Measurements from ENCODE around the gene ELK4. TPM values are rescaled to one million over a fixed set of nuclear protein-coding genes. Genes with fewer than 3 reads are reported as not detected.

The ELK4 gene
- total RNA-seq, 1 donor from 2014 or later: 86.2 TPM

DNA sequence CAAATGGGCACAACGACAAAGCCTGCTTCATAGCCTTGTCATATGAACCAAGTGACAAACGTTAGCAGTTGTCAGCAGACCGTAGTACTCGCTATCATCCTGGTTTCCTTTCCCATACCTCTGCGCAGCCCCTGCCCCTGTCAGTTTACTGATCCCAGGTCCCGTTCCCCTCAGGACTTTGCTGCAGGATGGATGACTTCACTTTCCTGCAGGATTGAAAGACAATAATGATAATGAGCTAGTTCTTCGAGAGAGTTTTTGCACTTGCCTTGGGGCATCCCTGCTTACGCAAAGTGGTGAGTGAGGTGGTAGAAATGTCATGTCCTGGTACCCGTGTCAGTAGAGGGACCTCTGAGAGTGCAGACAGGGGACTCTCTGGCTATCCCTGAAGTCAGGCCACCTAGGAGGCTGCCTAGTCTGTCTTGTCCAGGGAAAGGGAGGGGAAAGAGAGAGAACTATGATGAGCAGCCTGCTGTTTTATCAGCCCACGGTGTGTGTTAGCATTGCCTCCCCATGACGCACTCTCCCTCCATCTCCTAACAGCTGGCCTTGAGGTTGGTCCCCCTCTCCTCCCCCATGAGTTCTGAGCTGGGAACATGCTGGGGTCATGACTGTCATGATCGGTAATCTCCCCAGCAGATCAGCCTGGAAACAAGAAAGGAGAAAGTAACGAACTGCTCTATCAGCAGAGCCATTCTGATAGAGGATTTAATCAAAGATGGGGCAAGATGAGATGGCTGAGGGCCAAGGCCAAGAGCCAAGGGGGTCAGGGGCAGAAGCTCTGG, 53.7 kb downstream of the ELK4 start:
- peaks cover 25% of the 10 kb centered on the region for H3K27me3 Mint-ChIP-seq (ENCODE audit: insufficient read depth)
- H3K36me3 Mint-ChIP-seq (ENCODE audit: low read depth): no peaks in the 10 kb centered on the region
- intact Hi-C loops (cut with micrococcal nuclease): no loop called here
- no peak overlapping the region for H3K27ac Mint-ChIP-seq
- H3K4me3 Mint-ChIP-seq: no peak overlapping the region
- no peak for DNase-seq (ENCODE audit: low spot score)
- no peaks in the 10 kb centered on the region for H3K4me1 Mint-ChIP-seq (ENCODE audit: low read depth)
- no peaks in the 10 kb centered on the region for H3K9me3 Mint-ChIP-seq

DNA sequence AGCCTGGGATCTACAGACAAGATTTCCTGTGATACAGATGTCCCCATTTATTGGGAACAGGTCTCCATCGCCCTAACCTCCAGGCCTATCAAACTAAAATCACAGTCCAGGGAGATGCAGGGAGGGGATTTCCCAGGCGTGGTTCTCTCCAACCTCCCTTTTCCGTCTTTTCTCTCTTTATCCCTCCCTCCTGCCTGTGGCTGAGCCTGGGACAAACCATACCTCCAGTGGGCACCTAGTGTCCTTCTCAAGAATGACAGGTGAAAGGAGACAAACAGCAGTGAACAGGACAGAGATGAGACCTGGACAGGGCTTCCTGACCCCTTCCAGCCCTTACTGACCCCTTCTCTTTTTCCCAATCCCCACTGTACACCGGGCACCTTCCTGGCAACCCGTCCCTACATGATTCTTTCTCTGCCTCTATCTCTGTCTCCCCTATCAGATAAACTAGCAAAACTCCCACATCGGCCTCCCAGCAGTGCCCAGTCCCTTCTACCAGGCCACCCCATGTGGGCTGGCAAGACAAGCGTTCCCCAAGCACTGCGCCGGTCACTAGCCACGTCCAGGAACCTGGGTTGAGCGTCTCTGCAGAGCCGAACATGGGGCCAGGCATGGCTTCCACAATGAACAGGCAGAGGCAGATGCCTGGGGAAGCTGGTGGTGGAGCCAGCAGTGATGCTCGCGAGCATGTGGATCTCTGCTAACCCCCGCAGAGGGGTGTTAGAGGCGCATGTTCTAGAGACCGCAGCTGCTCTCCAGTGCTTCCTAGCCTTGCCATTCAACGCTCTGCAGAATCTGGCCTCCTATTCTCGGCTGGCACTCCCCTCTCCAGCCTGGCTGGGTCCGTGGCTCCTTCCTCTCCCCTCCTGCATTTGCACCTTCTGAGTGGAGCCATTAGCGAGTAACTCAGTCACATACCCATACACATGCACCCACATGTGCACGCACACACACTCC, 54.7 kb downstream of the ELK4 start:
- Mint-ChIP-seq H3K27me3 (ENCODE audit: insufficient read depth) (peaks cover 26% of the 10 kb centered on the region), H3K4me1 (ENCODE audit: low read depth) (no peaks in the 10 kb centered on the region), H3K36me3 (ENCODE audit: low read depth) (no peaks in the 10 kb centered on the region), H3K4me3 (no peak overlapping the region), H3K27ac (no peak overlapping the region), H3K9me3 (no peaks in the 10 kb centered on the region)
- DNase-seq (ENCODE audit: low spot score): no peak
- intact Hi-C loops (cut with micrococcal nuclease): no loop called here

DNA sequence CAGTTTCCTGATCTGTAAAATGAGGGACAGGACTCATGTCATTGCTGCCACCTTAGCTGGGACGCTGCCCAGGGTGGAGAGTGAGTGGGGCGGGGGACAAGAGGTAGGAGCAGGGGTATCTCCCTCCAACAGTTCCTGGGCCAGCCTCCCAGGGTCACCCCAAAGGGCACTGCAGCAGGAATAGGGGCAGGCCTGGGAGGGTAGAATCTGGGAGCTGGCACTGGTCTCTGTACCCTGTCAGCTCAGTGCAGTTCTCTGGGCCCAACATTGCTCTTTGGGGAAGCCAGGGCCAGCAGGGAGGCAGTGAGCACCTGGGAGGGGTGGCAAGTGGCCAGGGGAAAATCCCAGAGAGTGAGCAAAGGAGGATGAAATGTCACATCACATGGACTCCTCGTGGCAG, 55.8 kb downstream of the ELK4 start:
- Mint-ChIP-seq H3K36me3 (ENCODE audit: low read depth) (no peaks in the 10 kb centered on the region), H3K4me3 (no peak overlapping the region), H3K9me3 (no peaks in the 10 kb centered on the region), H3K27me3 (ENCODE audit: insufficient read depth) (peaks cover 32% of the 10 kb centered on the region), H3K27ac (no peak overlapping the region), H3K4me1 (ENCODE audit: low read depth) (no peaks in the 10 kb centered on the region)
- intact Hi-C loops (cut with micrococcal nuclease): no loop called here
- no peak for DNase-seq (ENCODE audit: low spot score)

DNA sequence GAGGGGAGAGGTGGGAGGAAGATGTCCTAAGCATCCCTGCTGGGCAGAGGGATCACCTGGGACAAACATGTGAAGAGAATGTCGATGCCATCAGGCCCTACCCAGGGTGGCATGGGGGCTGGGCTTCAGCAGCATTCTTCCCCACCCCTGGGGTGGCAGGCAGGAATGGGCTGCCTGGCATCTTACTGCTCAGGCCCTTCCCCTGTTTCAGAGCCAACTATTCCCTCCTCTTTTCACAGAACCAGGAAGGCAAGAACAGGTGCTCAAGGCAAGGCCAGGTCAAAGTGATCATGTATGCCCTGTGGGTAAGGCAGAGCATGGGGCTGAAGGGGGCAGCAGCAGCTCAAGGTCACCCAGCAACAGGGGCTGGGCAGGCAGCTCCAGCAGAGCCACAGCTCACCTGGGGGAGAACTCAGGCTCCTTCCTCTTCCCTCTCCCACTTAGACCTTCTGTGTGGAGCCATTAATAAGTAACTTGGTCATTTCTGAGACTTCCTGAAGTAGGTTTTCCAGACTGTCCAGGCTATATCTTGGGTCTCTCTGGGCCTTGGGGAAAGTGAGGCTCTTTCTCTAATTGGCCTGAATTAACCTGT, 56.4 kb downstream of the ELK4 start:
- H3K4me3 Mint-ChIP-seq: no peak overlapping the region
- no peak overlapping the region for H3K27ac Mint-ChIP-seq
- no peaks in the 10 kb centered on the region for H3K4me1 Mint-ChIP-seq (ENCODE audit: low read depth)
- H3K36me3 Mint-ChIP-seq (ENCODE audit: low read depth): no peaks in the 10 kb centered on the region
- DNase-seq (ENCODE audit: low spot score): no peak
- intact Hi-C loops (cut with micrococcal nuclease): no loop called here
- H3K9me3 Mint-ChIP-seq: no peaks in the 10 kb centered on the region
- peaks cover 39% of the 10 kb centered on the region for H3K27me3 Mint-ChIP-seq (ENCODE audit: insufficient read depth)

DNA sequence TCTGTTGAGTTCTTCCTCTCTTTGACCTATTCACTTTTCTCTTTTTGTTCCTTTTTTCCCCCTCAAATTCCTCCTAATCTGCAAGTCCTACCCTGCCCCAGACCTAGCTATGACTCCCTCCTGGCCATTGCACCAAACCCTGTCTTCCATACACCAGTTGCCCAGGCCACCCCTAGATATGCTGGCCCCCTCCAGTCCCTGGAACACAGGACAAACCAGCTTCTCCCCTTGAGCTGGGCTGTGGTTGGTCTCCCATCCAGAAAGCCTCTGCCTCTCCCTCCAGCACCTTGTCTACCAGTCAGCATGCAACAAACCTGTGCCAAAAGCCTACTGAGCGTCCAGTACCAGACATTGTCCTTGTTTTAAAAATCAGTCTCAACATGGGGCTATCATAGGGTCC, 59.4 kb downstream of the ELK4 start:
- Mint-ChIP-seq H3K27ac (no peak overlapping the region), H3K4me1 (ENCODE audit: low read depth) (no peaks in the 10 kb centered on the region), H3K27me3 (ENCODE audit: insufficient read depth) (peaks cover 39% of the 10 kb centered on the region), H3K36me3 (ENCODE audit: low read depth) (no peaks in the 10 kb centered on the region), H3K4me3 (no peak overlapping the region), H3K9me3 (no peaks in the 10 kb centered on the region)
- intact Hi-C loops (cut with micrococcal nuclease): no loop called here
- no peak for DNase-seq (ENCODE audit: low spot score)

DNA sequence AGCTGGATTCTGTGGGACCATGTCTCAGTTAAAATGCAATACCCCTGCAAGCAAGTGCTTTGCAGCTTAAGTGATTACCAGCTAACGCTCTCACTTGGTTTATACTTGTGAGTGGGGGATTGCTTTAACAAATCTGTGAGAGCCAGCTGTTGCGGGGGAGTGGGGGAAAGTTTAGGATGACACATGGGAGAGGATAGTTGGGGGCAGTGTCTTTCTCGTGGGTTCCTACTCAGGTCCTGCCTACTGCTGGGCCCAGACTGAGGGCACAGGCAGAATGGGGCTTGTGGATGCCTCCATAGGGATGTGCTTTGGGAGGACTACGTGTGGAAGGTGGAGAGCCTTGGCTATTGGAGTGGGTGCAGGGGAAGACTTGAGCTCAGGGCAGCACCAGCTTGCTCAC, 60.1 kb downstream of the ELK4 start:
- intact Hi-C loops (cut with micrococcal nuclease): no loop called here
- no peaks in the 10 kb centered on the region for H3K4me1 Mint-ChIP-seq (ENCODE audit: low read depth)
- no peak overlapping the region for H3K4me3 Mint-ChIP-seq
- H3K9me3 Mint-ChIP-seq: no peaks in the 10 kb centered on the region
- no peak for DNase-seq (ENCODE audit: low spot score)
- no peak overlapping the region for H3K27ac Mint-ChIP-seq
- peaks cover 43% of the 10 kb centered on the region for H3K27me3 Mint-ChIP-seq (ENCODE audit: insufficient read depth)
- H3K36me3 Mint-ChIP-seq (ENCODE audit: low read depth): no peaks in the 10 kb centered on the region

DNA sequence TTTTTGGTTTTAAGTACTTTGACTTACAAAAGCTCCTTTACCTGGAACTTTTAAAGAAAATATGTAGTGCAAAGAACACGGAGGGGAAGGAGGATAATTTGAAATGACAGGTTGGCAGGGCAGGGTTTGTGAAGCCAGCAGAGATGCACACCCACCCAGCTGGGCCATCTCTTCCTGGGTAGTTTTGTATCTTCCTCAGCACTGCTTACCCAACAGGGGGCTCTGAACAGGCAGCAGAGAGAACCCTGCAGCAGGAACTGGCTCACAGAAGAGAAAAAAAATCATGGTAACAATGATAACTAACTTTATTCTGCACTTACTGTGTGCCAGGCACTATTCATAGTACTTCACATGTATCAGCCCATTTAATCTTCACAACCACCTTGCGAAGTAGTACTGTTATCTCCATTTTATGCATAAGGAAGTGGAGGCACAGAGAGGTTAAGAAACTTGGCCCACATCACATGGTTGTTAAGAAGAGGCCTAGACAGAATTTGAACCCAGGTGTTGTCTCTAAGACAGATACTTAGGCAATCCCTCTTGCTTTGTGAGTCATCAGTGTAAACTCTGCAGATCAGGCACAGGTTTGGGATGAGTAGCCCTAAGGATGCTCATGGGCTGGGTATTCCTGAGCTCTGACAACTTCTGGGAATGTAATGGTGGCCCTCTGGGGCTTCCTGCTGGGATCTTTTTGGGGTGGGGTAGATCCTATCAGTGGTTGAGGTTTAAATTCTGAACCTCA, 60.8 kb downstream of the ELK4 start:
- Mint-ChIP-seq H3K9me3 (no peaks in the 10 kb centered on the region), H3K27ac (no peak overlapping the region), H3K27me3 (ENCODE audit: insufficient read depth) (peaks cover 46% of the 10 kb centered on the region), H3K4me3 (no peak overlapping the region), H3K4me1 (ENCODE audit: low read depth) (no peaks in the 10 kb centered on the region), H3K36me3 (ENCODE audit: low read depth) (no peaks in the 10 kb centered on the region)
- intact Hi-C loops (cut with micrococcal nuclease): no loop called here
- no peak for DNase-seq (ENCODE audit: low spot score)

DNA sequence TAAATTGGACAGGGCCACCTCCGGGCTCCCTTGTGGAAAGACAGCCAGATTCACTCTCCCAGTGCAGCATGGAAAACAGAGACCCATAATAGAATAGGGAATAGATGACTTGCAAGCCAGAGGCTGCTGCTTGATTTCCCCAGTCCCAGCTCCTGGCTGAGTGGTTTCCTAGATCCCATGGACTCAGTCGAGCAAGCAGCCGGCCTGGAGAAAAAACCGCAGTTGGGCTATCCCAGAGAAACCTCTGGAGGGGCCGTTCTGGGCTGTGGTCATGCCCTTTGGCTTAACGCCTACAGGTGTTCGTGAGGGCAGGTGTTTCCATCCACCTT, 61.7 kb downstream of the ELK4 start:
- no peaks in the 10 kb centered on the region for H3K9me3 Mint-ChIP-seq
- intact Hi-C loops (cut with micrococcal nuclease): no loop called here
- DNase-seq (ENCODE audit: low spot score): no peak
- H3K36me3 Mint-ChIP-seq (ENCODE audit: low read depth): no peaks in the 10 kb centered on the region
- H3K27ac Mint-ChIP-seq: no peak overlapping the region
- no peak overlapping the region for H3K4me3 Mint-ChIP-seq
- no peaks in the 10 kb centered on the region for H3K4me1 Mint-ChIP-seq (ENCODE audit: low read depth)
- H3K27me3 Mint-ChIP-seq (ENCODE audit: insufficient read depth): peaks cover 48% of the 10 kb centered on the region

DNA sequence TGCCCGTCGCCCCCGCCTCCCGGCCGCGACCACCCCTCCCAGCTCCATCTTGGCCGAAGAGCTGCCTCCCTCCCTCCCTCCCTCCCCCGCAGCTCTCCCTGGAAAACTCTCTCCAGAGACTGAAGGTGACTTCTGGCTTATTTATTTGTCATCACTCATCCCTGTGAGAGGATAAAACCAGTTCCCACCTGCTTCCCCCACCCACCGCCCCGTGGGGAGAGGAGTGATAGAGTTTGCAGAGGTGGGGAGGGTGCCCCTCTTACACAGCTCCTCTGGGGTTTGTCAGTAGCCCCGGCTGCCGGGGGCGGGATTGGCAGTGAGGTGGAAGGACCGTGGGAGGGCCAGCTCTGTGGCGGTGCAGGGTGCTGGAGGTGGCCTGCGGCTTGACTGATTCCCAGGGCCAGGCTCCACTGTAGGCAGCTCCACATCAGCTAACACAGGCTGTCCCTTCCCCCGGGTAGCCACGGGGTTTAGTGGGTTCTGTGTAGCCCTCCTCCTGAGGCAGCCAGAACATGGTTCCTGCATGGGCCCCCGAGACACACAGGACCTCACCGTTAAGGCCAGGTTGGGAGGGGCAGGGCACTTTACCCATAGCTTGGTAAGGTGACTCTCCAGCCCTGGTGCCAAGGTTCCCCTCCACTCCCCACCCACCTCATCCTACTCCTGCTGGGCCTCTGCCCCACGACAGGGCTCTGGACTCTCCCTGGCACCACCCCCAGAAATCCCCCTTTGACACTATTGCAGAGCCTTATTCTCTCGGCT, 62.2 kb downstream of the ELK4 start:
- no peak overlapping the region for H3K4me3 Mint-ChIP-seq
- peaks cover 48% of the 10 kb centered on the region for H3K27me3 Mint-ChIP-seq (ENCODE audit: insufficient read depth)
- H3K4me1 Mint-ChIP-seq (ENCODE audit: low read depth): no peaks in the 10 kb centered on the region
- no peaks in the 10 kb centered on the region for H3K36me3 Mint-ChIP-seq (ENCODE audit: low read depth)
- no peak for DNase-seq (ENCODE audit: low spot score)
- intact Hi-C loops (cut with micrococcal nuclease): no loop called here
- no peaks in the 10 kb centered on the region for H3K9me3 Mint-ChIP-seq
- no peak overlapping the region for H3K27ac Mint-ChIP-seq

DNA sequence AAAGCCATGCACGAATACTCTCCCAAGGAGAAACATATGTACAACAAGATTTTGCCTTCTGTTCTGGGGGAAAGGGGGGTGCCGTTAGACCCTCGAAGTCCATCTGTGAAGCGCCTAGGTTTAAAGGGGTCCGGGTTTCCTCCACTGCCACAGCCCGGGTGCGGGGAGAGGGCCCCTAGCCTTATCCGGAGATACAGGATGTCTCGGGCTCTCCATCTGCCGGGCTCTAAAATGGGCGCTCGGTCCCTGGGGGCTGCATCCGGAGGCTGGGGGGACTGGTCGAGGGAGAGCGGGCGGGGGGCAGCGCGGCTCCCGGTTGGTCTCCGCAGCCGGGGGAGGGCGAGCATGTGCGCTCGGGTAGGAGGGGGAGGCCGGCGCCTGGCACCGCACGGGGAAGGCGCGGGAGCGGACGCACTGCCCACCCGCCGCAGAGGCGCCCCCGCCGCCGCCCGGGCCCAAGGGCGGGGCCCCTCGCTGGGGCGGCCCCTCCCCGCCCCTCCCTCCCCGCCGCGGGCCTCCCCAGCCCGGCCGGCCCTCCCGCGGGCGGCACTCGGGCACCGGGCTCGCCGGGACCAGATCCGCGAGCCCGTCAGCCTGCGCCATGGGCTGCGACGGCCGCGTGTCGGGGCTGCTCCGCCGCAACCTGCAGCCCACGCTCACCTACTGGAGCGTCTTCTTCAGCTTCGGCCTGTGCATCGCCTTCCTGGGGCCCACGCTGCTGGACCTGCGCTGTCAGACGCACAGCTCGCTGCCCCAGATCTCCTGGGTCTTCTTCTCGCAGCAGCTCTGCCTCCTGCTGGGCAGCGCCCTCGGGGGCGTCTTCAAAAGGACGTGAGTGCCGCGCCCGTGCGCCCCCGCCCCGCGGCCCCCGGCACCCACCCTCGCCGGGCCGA, 63.1 kb downstream of the ELK4 start:
- no peaks in the 10 kb centered on the region for H3K36me3 Mint-ChIP-seq (ENCODE audit: low read depth)
- no peak for DNase-seq (ENCODE audit: low spot score)
- H3K9me3 Mint-ChIP-seq: no peaks in the 10 kb centered on the region
- no peak overlapping the region for H3K27ac Mint-ChIP-seq
- H3K4me1 Mint-ChIP-seq (ENCODE audit: low read depth): no peaks in the 10 kb centered on the region
- no peak overlapping the region for H3K4me3 Mint-ChIP-seq
- intact Hi-C loops (cut with micrococcal nuclease): no loop called here
- peaks cover 48% of the 10 kb centered on the region for H3K27me3 Mint-ChIP-seq (ENCODE audit: insufficient read depth)

DNA sequence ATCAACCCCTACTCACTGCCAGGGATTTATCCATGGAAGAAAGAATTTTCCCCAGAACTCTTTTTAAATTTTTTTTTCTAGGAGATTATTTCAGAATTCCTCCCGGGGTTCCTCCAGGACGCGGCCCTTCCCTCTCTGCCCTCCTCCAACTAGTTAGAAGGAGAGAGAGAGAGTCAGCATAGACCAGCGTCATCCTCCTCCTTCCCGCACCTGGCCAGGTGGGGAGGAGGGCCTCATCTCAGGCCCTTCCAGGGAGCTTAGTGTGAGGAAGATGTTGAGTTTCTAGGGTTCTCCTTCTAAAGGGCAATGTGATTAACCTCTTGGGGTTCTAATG, 63.7 kb downstream of the ELK4 start:
- Mint-ChIP-seq H3K4me3 (no peak overlapping the region), H3K27me3 (ENCODE audit: insufficient read depth) (peaks cover 48% of the 10 kb centered on the region), H3K36me3 (ENCODE audit: low read depth) (no peaks in the 10 kb centered on the region), H3K9me3 (no peaks in the 10 kb centered on the region), H3K4me1 (ENCODE audit: low read depth) (no peaks in the 10 kb centered on the region), H3K27ac (no peak overlapping the region)
- intact Hi-C loops (cut with micrococcal nuclease): no loop called here
- DNase-seq (ENCODE audit: low spot score): no peak
